Loucy (cell line): ENCODE data around the gene GULP1.

ENCODE experiments used
- EZH2phosphoT487 ChIP-seq: fragments of 200-600 bp; IDR thresholded peaks from 2 replicates; pipeline ENCODE4 v1.6.1; 2018; ENCODE audit warnings: antibody characterized with exemption, mild to moderate bottlenecking, moderate library complexity, borderline replicate concordance
- TF ChIP-seq, protein P1 (sequence below): fragments of 200-600 bp; sonication (generic); conservative IDR thresholded peaks from 2 replicates; pipeline ENCODE4 v1.5.1; 2014; ENCODE audit warnings: mild to moderate bottlenecking, antibody characterized with exemption, low read length

GRCh38 chr2:188410504-188411235 is 119.0 kb downstream of the GULP1 start:
- TF ChIP-seq, protein P1, sequence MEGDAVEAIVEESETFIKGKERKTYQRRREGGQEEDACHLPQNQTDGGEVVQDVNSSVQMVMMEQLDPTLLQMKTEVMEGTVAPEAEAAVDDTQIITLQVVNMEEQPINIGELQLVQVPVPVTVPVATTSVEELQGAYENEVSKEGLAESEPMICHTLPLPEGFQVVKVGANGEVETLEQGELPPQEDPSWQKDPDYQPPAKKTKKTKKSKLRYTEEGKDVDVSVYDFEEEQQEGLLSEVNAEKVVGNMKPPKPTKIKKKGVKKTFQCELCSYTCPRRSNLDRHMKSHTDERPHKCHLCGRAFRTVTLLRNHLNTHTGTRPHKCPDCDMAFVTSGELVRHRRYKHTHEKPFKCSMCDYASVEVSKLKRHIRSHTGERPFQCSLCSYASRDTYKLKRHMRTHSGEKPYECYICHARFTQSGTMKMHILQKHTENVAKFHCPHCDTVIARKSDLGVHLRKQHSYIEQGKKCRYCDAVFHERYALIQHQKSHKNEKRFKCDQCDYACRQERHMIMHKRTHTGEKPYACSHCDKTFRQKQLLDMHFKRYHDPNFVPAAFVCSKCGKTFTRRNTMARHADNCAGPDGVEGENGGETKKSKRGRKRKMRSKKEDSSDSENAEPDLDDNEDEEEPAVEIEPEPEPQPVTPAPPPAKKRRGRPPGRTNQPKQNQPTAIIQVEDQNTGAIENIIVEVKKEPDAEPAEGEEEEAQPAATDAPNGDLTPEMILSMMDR, result no peak
- no peak for TF ChIP-seq EZH2phosphoT487
